Left lung (tissue), 10 donors: Measurements from ENCODE around the gene SMCO4. TPM values are rescaled to one million over a fixed set of nuclear protein-coding genes. Genes with fewer than 3 reads are reported as not detected.

ENCODE experiments used
- ATAC-seq: fragments of 200-7000 bp; cut with Tn5 transposase; one replicate; pipeline ENCODE4 v1.9.1; 2020; ENCODE audit warnings: moderate library complexity
- DNase-seq, 4 donors: peaks; one replicate each; pipeline ENCODE4 v3.0.0-alpha.2; 2013 to 2020
- H3K27ac ChIP-seq, 2 donors: fragments of 200-600 bp; sonication (generic) in 1 of 2; one replicate each; pipeline versions ENCODE4 v1.5.0 to v1.8.0; 2020 to 2021
- H3K27me3 ChIP-seq, 2 donors: fragments of 200-600 bp; sonication (generic) in 1 of 2; one replicate each; pipeline versions ENCODE4 v1.5.0 to v1.8.0; 2020 to 2021
- H3K36me3 ChIP-seq, 2 donors: fragments of 200-600 bp; sonication (generic) in 1 of 2; one replicate each; pipeline versions ENCODE4 v1.5.0 to v1.8.0; 2020 to 2021
- H3K4me1 ChIP-seq, 2 donors: fragments of 200-600 bp; one replicate each; pipeline ENCODE4 v1.8.0; 2021
- H3K4me3 ChIP-seq, 2 donors: fragments of 200-600 bp; sonication (generic) in 1 of 2; one replicate each; pipeline versions ENCODE4 v1.5.0 to v1.8.0; 2020 to 2021; ENCODE audit warnings: mild to moderate bottlenecking in 1 of 2
- H3K9me3 ChIP-seq, 2 donors: fragments of 200-600 bp; sonication (generic) in 1 of 2; one replicate each; pipeline versions ENCODE4 v1.5.0 to v1.8.0; 2020 to 2021
- CTCF ChIP-seq, 2 donors: fragments of 200-600 bp; sonication (generic) in 1 of 2; IDR thresholded peaks; one replicate each; pipeline versions ENCODE4 v1.5.0 to v1.8.0; 2021; ENCODE audit warnings: antibody characterized with exemption in 2 of 2
- intact Hi-C, 2 donors: fragments of 100-400 bp; cut with DNase I; formaldehyde crosslinking; loops; one replicate each; pipeline versions ENCODE4 v1.11.2 to v1.14.2; 2022
- polyA plus RNA-seq, 6 donors: library from polyadenylated mRNA; unstranded; fragments of 120-200 nt; gene quantifications; one replicate each; pipeline ENCODE4 v1.2.1, GENCODE V29; 2013; ENCODE audit not compliant: insufficient read length in 6 of 6
- total RNA-seq, 2 donors: library from RNA; stranded (reverse); fragmentation: NEBNext Ultra II Directional; extraction: Animal tissue kit (Norgen Biotek cat#: 25700); gene quantifications; one replicate each; pipeline ENCODE4 v1.2.1, GENCODE V29; 2021
- donor health status: DM: no; HTN: yes; CAD: no.
- donor health status: DM: no; HTN: no; CAD: no.

SMCO4 gene
- total and polyA plus RNA-seq, 8 donors, result 14.4 to 56.0 (median 18.5) TPM

GRCh38 chr11:93571612-93572011 lies 28.4 kb upstream of the SMCO4 start:
- H3K4me1 ChIP-seq, result peaks cover 0 to 4% of the 10 kb centered on the region in 2 donors
- no peaks in the 10 kb centered on the region for H3K27me3 ChIP-seq
- no peak for ATAC-seq
- no peak overlapping the region for H3K4me3 ChIP-seq
- DNase-seq, result no peak
- intact Hi-C loops, result no loop called here
- H3K9me3 ChIP-seq, result no peaks in the 10 kb centered on the region
- H3K36me3 ChIP-seq, result no peaks in the 10 kb centered on the region
- no peak overlapping the region for H3K27ac ChIP-seq
- TF ChIP-seq CTCF (IDR thresholded peaks at IDR 0.05), result no peak

DNA sequence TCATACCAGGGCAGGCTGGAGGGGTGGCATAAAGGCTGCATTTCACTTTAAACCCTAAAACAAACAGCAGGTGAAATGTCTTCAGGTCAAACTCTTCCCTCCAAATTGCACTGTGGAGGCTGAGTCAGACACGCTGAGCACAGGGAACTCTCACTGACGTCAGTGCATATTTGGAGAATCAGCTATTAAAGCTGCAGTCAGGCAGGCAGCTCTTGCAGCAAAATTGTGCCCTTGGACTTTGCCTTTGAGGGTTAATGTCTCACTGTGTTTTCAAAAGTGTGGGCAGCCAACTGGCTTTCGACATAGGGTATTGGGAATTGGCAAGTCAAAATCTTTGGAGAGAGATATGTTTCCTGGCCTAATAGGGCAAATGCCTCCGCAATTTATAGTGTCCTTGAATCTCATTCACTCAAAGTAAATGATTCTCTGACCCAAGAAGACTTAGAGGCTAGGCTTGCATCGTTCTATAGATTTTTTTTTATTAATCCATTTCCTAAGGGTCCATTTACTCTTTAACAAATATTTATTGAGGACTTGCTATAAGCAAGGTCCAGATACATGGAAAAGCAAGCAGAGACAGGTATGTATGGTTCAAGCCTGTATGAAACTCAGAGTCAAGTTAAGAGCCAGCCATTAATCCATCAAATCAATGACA lies 27.7 kb upstream of the SMCO4 start:
- Histone ChIP-seq H3K9me3 (no peaks in the 10 kb centered on the region), H3K27me3 (no peaks in the 10 kb centered on the region), H3K36me3 (no peaks in the 10 kb centered on the region), H3K4me1 (peaks cover 0 to 4% of the 10 kb centered on the region in 2 donors), H3K27ac (no peak overlapping the region), H3K4me3 (no peak overlapping the region)
- DNase-seq (peak in 1 of 4 donors; percentile 18), ATAC-seq (peak; percentile 93)
- TF ChIP-seq CTCF (IDR thresholded peaks at IDR 0.05), result no peak
- intact Hi-C loops, result no loop called here

GRCh38 chr11:93569496-93569895 lies 26.3 kb upstream of the SMCO4 start:
- Histone ChIP-seq H3K27me3 (no peaks in the 10 kb centered on the region), H3K9me3 (no peaks in the 10 kb centered on the region), H3K4me3 (no peak overlapping the region), H3K36me3 (no peaks in the 10 kb centered on the region), H3K27ac (no peak overlapping the region), H3K4me1 (peaks cover 0 to 4% of the 10 kb centered on the region in 2 donors)
- DNase-seq, result no peak
- intact Hi-C loops, result no loop called here
- no peak for TF ChIP-seq CTCF (IDR thresholded peaks at IDR 0.05)
- ATAC-seq, result no peak

- Histone ChIP-seq H3K27me3 (no peaks in the 10 kb centered on the region), H3K9me3 (no peaks in the 10 kb centered on the region), H3K4me3 (no peak overlapping the region), H3K27ac (no peak overlapping the region), H3K36me3 (no peaks in the 10 kb centered on the region), H3K4me1 (peaks cover 0 to 4% of the 10 kb centered on the region in 2 donors)
- no peak for TF ChIP-seq CTCF (IDR thresholded peaks at IDR 0.05)
- intact Hi-C loops, result no loop called here
- DNase-seq, result no peak
- no peak for ATAC-seq
Measured at GRCh38 chr11:93568726-93569125, 25.5 kb upstream of the SMCO4 start.

- DNase-seq (peak in 2 of 4 donors; percentile 6 to 17), ATAC-seq (peak; percentile 64)
- TF ChIP-seq CTCF (IDR thresholded peaks at IDR 0.05), result no peak
- H3K27me3 ChIP-seq, result no peaks in the 10 kb centered on the region
- no peak overlapping the region for H3K27ac ChIP-seq
- H3K4me1 ChIP-seq, result peaks cover 0 to 4% of the 10 kb centered on the region in 2 donors
- no peaks in the 10 kb centered on the region for H3K9me3 ChIP-seq
- no peak overlapping the region for H3K4me3 ChIP-seq
- no peaks in the 10 kb centered on the region for H3K36me3 ChIP-seq
- intact Hi-C loops, result no loop called here
Measured at GRCh38 chr11:93567401-93567895, 24.3 kb upstream of the SMCO4 start.
